Body of pancreas (tissue), 4 donors: ENCODE measurements around the gene ABCC10.

Experiments used
- CTCF ChIP-seq, 7 experiments: fragments of 450-650 bp in 4 of 7; fragments of 200-600 bp in 3 of 7; sonication (generic) in 3 of 7; IDR thresholded peaks; one replicate each; pipeline ENCODE4 v1.5.1; 2016 to 2019; ENCODE audit warnings: antibody characterized with exemption in 7 of 7
- POLR2A ChIP-seq, 3 donors: fragments of 450-650 bp; IDR thresholded peaks; one replicate each; pipeline ENCODE4 v1.6.1; 2016; ENCODE audit warnings: antibody characterized with exemption in 3 of 3, mild to moderate bottlenecking in 2 of 3

- TF ChIP-seq CTCF (IDR thresholded peaks at IDR 0.05) (no peak), POLR2A (IDR thresholded peaks at IDR 0.05) (no peak)
Measured at GRCh38 chr6:43492673-43493072, 65.3 kb downstream of the ABCC10 start.
